OCI-LY1 (cell line): ENCODE measurements around the gene SMYD3.

Experiments
- EZH2 ChIP-seq: fragments of 200-600 bp; sonication (generic), shearing (Covaris generic); IDR thresholded peaks from 2 replicates; pipeline ENCODE4 v1.8.0; 2017; ENCODE audit warnings: borderline replicate concordance, mixed run types, mild to moderate bottlenecking, antibody characterized with exemption, low read length, moderate library complexity, mixed read lengths
- TF ChIP-seq, protein P1 (sequence below): fragments of 200-600 bp; sonication (generic), shearing (Covaris generic); IDR thresholded peaks from 2 replicates; pipeline ENCODE4 v1.5.1; 2017; ENCODE audit warnings: mild to moderate bottlenecking, antibody characterized with exemption, low read length, moderate library complexity, mixed read lengths

DNA sequence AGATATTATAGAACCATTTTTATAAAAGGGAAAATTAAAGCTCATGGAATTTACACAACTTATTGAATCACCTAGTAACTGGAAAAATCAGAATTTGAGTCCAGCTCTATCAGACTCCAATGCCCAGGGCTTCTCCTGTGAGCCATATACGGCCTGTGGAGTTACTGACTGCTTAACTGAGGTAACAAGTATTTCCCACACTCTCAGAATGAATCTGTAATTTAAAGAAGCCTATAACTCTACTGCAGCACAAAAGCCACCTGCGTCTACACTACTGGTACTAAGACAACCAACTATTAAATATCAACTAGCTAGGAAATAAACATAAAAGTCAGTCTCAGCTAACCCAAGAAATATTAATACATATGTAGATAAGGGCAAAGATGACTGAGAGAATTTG, 29.4 kb downstream of the SMYD3 start:
- TF ChIP-seq, protein P1, sequence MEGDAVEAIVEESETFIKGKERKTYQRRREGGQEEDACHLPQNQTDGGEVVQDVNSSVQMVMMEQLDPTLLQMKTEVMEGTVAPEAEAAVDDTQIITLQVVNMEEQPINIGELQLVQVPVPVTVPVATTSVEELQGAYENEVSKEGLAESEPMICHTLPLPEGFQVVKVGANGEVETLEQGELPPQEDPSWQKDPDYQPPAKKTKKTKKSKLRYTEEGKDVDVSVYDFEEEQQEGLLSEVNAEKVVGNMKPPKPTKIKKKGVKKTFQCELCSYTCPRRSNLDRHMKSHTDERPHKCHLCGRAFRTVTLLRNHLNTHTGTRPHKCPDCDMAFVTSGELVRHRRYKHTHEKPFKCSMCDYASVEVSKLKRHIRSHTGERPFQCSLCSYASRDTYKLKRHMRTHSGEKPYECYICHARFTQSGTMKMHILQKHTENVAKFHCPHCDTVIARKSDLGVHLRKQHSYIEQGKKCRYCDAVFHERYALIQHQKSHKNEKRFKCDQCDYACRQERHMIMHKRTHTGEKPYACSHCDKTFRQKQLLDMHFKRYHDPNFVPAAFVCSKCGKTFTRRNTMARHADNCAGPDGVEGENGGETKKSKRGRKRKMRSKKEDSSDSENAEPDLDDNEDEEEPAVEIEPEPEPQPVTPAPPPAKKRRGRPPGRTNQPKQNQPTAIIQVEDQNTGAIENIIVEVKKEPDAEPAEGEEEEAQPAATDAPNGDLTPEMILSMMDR, result no peak
- no peak for TF ChIP-seq EZH2
